H1 (cell line): Measurements from ENCODE around the gene MTMR4.

Source experiments
- ASH2L ChIP-seq: fragments of 200-600, 300-600 bp; sonication (generic); IDR thresholded peaks from one replicate; pipeline ENCODE4 v1.7.1; 2017; ENCODE audit warnings: low read length
- EP300 ChIP-seq, 2 experiments: IDR thresholded peaks; 1 replicate in 1 of 2; 2 replicates in 1 of 2; pipeline ENCODE4 v1.6.1; 2011 to 2012; ENCODE audit warnings: low read depth in 2 of 2, low read length in 2 of 2, mild to moderate bottlenecking in 2 of 2, borderline replicate concordance in 1 of 2, inconsistent platforms in 1 of 2, moderate library complexity in 1 of 2
- EZH2 ChIP-seq: fragments of 200-600 bp; sonication (generic); IDR thresholded peaks from 2 replicates; pipeline ENCODE4 v1.7.1; 2012; ENCODE audit warnings: low read depth, mild to moderate bottlenecking, moderate library complexity, low read length, inconsistent platforms; ENCODE audit not compliant: severe bottlenecking
- HDAC2 ChIP-seq, 2 experiments: fragments of 300-600 bp in 1 of 2; sonication (generic) in 1 of 2; IDR thresholded peaks; 2 replicates each; pipeline ENCODE4 v1.6.1; 2011 to 2012; ENCODE audit warnings: low read depth in 2 of 2, low read length in 2 of 2, mild to moderate bottlenecking in 2 of 2, moderate library complexity in 2 of 2, borderline replicate concordance in 1 of 2, inconsistent platforms in 1 of 2
- KDM5A ChIP-seq: fragments of 200-600 bp; IDR thresholded peaks from 2 replicates; pipeline ENCODE4 v1.7.1; 2012; ENCODE audit warnings: mild to moderate bottlenecking, low read length, inconsistent platforms, mixed read lengths
- POLR2AphosphoS5 ChIP-seq: IDR thresholded peaks from 2 replicates; pipeline ENCODE4 v1.6.1; 2011; ENCODE audit warnings: low read depth, low read length
- TF ChIP-seq, protein P1 (sequence below), 3 experiments: IDR thresholded peaks; 1 replicate in 2 of 3; 2 replicates in 1 of 3; pipeline versions ENCODE4 v1.5.1 to v1.6.1; 2011; ENCODE audit warnings: low read length in 3 of 3, mild to moderate bottlenecking in 3 of 3, inconsistent platforms in 2 of 3, low read depth in 1 of 3, moderate library complexity in 1 of 3; ENCODE audit not compliant: insufficient read depth in 1 of 3; ENCODE audit errors: control extremely low read depth in 1 of 3
- TF ChIP-seq, protein P2 (sequence below): IDR thresholded peaks from 2 replicates; pipeline ENCODE4 v1.6.1; 2012; ENCODE audit warnings: inconsistent platforms

GRCh38 chr17:58452738-58453137, 61.7 kb downstream of the MTMR4 start:
- TF ChIP-seq POLR2AphosphoS5, result no peak
- TF ChIP-seq, protein P1, sequence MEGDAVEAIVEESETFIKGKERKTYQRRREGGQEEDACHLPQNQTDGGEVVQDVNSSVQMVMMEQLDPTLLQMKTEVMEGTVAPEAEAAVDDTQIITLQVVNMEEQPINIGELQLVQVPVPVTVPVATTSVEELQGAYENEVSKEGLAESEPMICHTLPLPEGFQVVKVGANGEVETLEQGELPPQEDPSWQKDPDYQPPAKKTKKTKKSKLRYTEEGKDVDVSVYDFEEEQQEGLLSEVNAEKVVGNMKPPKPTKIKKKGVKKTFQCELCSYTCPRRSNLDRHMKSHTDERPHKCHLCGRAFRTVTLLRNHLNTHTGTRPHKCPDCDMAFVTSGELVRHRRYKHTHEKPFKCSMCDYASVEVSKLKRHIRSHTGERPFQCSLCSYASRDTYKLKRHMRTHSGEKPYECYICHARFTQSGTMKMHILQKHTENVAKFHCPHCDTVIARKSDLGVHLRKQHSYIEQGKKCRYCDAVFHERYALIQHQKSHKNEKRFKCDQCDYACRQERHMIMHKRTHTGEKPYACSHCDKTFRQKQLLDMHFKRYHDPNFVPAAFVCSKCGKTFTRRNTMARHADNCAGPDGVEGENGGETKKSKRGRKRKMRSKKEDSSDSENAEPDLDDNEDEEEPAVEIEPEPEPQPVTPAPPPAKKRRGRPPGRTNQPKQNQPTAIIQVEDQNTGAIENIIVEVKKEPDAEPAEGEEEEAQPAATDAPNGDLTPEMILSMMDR (IDR thresholded peaks at IDR 0.05; ENCODE audit: control extremely low read depth in 1 of 3, insufficient read depth in 1 of 3, low read depth in 1 of 3, low read length in 3 of 3), result no peak
- TF ChIP-seq EP300 (IDR thresholded peaks at IDR 0.05; ENCODE audit: borderline replicate concordance in 1 of 2, low read depth in 2 of 2, low read length in 2 of 2), result no peak
- TF ChIP-seq HDAC2 (IDR thresholded peaks at IDR 0.05; ENCODE audit: borderline replicate concordance in 1 of 2, low read depth in 2 of 2, low read length in 2 of 2), result no peak
- TF ChIP-seq EZH2, result no peak
- TF ChIP-seq, protein P2, sequence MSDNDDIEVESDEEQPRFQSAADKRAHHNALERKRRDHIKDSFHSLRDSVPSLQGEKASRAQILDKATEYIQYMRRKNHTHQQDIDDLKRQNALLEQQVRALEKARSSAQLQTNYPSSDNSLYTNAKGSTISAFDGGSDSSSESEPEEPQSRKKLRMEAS, result no peak
- TF ChIP-seq KDM5A, result no peak
- no peak for TF ChIP-seq ASH2L
